Fibroblast of the conjunctiva (primary cell): ENCODE results near the gene IGFBP1.
"Not testable (repeated sequence)": the region's sequence is repeated elsewhere in the genome, so short reads cannot be mapped to it uniquely, and the experiment has no call there.

Experiments
- DNase-seq: peaks from one replicate; pipeline ENCODE4 v3.0.0-alpha.2; 2010; ENCODE audit warnings: low read depth

The IGFBP1 gene

GRCh38 chr7:45938626-45939302, 50.5 kb downstream of the IGFBP1 start:
- no peak for DNase-seq

GRCh38 chr7:45939574-45939973, 51.3 kb downstream of the IGFBP1 start:
- no peak for DNase-seq

- DNase-seq = not testable (repeated sequence)
Observed at GRCh38 chr7:45940237-45940781, 52.0 kb downstream of the IGFBP1 start.

- DNase-seq = no peak
Observed at GRCh38 chr7:45940939-45941338, 52.7 kb downstream of the IGFBP1 start.
